DMS53 (cell line): ENCODE results near the gene NOTUM.

ENCODE experiments used
- DNase-seq: peaks from one replicate; lab custom pipeline; 2025; lab: John Stamatoyannopoulos, UW

NOTUM gene

GRCh38 chr17:81909966-81910839 is 50.8 kb downstream of the NOTUM start:
- DNase-seq: peak; percentile 65

GRCh38 chr17:81909231-81909630 is 51.8 kb downstream of the NOTUM start:
- DNase-seq: no peak

- DNase-seq: no peak
Observed at GRCh38 chr17:81908793-81909192, 52.2 kb downstream of the NOTUM start.

- DNase-seq: no peak
Observed at GRCh38 chr17:81907219-81908145, 53.5 kb downstream of the NOTUM start.

- peak; percentile 57 for DNase-seq
Observed at GRCh38 chr17:81906476-81907218, 54.3 kb downstream of the NOTUM start.

- no peak for DNase-seq
Observed at GRCh38 chr17:81905993-81906392, 55.0 kb downstream of the NOTUM start.

- DNase-seq: no peak
Observed at GRCh38 chr17:81905424-81905875, 55.5 kb downstream of the NOTUM start.

GRCh38 chr17:81904600-81905423 is 56.2 kb downstream of the NOTUM start:
- DNase-seq: no peak

GRCh38 chr17:81903896-81904599 is 56.9 kb downstream of the NOTUM start:
- no peak for DNase-seq

- DNase-seq: no peak
Observed at GRCh38 chr17:81903415-81903831, 57.6 kb downstream of the NOTUM start.

- DNase-seq: no peak
Observed at GRCh38 chr17:81902653-81903414, 58.2 kb downstream of the NOTUM start.
